ENCODE results near the gene PLA2G4F.

PLA2G4F gene

GRCh38 chr15:42146551-42147430, 9.6 kb downstream of the PLA2G4F start:
- DNase-seq: no peak

- DNase-seq: no peak
These were observed 10.6 kb downstream of the PLA2G4F start for GRCh38 chr15:42145546-42146455.

GRCh38 chr15:42144841-42145375, 11.5 kb downstream of the PLA2G4F start:
- DNase-seq: no peak

- DNase-seq: no peak
These were observed 12.4 kb downstream of the PLA2G4F start for GRCh38 chr15:42143866-42144625.

- no peak for DNase-seq
These were observed 13.1 kb downstream of the PLA2G4F start for GRCh38 chr15:42143356-42143755.

GRCh38 chr15:42141795-42142667, 14.4 kb downstream of the PLA2G4F start:
- no peak for DNase-seq

- no peak for DNase-seq
These were observed 15.2 kb downstream of the PLA2G4F start for GRCh38 chr15:42141246-42141645.

- no peak for DNase-seq
These were observed 15.9 kb downstream of the PLA2G4F start for GRCh38 chr15:42140383-42141070.

GRCh38 chr15:42139596-42139995, 16.8 kb downstream of the PLA2G4F start:
- DNase-seq: no peak

- no peak for DNase-seq
These were observed 17.5 kb downstream of the PLA2G4F start for GRCh38 chr15:42138968-42139386.

- DNase-seq: no peak
These were observed 18.0 kb downstream of the PLA2G4F start for GRCh38 chr15:42138411-42138810.

- no peak for DNase-seq
These were observed 18.8 kb downstream of the PLA2G4F start for GRCh38 chr15:42137461-42138261.

- no peak for DNase-seq
These were observed 19.9 kb downstream of the PLA2G4F start for GRCh38 chr15:42136513-42136912.

- DNase-seq: no peak
These were observed 21.1 kb downstream of the PLA2G4F start for GRCh38 chr15:42135351-42135750.

GRCh38 chr15:42134617-42135245, 21.7 kb downstream of the PLA2G4F start:
- no peak for DNase-seq

GRCh38 chr15:42133886-42134502, 22.4 kb downstream of the PLA2G4F start:
- no peak for DNase-seq

GRCh38 chr15:42133356-42133755, 23.1 kb downstream of the PLA2G4F start:
- no peak for DNase-seq

- no peak for DNase-seq
These were observed 24.3 kb downstream of the PLA2G4F start for GRCh38 chr15:42131826-42132806.
